Stimulated activated CD4-positive, alpha-beta T cell treated with anti-CD3 and anti-CD28 coated beads, Interleukin-1b, Interleukin-23, amount 100 ng/mL, for 1 hour (primary cell): ENCODE results near the gene GABRD.

Experiments
- DNase-seq, 2 donors: peaks; one replicate each; pipeline ENCODE4 v3.0.0-alpha.2; 2020; ENCODE audit warnings: low read depth in 2 of 2

GABRD gene

GRCh38 chr1:1985375-1986050, 33.6 kb upstream of the GABRD start:
- no peak for DNase-seq

GRCh38 chr1:1986451-1987141, 32.5 kb upstream of the GABRD start:
- no peak for DNase-seq

GRCh38 chr1:1987142-1987510, 32.0 kb upstream of the GABRD start:
- DNase-seq, result no peak

GRCh38 chr1:1988061-1988945, 30.8 kb upstream of the GABRD start:
- no peak for DNase-seq

GRCh38 chr1:1989102-1989542, 30.0 kb upstream of the GABRD start:
- DNase-seq, result no peak

- no peak for DNase-seq
Observed at GRCh38 chr1:1989789-1990188, 29.4 kb upstream of the GABRD start.

- no peak for DNase-seq
Observed at GRCh38 chr1:1990222-1990621, 28.9 kb upstream of the GABRD start.

GRCh38 chr1:1994536-1994935, 24.6 kb upstream of the GABRD start:
- DNase-seq, result no peak

- DNase-seq, result no peak
Observed at GRCh38 chr1:1996207-1996651, 22.9 kb upstream of the GABRD start.

- no peak for DNase-seq
Observed at GRCh38 chr1:1997576-1997975, 21.6 kb upstream of the GABRD start.

GRCh38 chr1:2000432-2000831, 18.7 kb upstream of the GABRD start:
- no peak for DNase-seq

- no peak for DNase-seq
Observed at GRCh38 chr1:2000850-2001249, 18.3 kb upstream of the GABRD start.

GRCh38 chr1:2001773-2002411, 17.3 kb upstream of the GABRD start:
- DNase-seq, result no peak

GRCh38 chr1:2003541-2004131, 15.5 kb upstream of the GABRD start, which contains the start of gene CFAP74:
Gene CFAP74 (minus strand): TSS chr1:2003786. CDS start chr1:1990956, 12,830 bp downstream.
- DNase-seq, result no peak

GRCh38 chr1:2004856-2005255, 14.3 kb upstream of the GABRD start:
- no peak for DNase-seq

- no peak for DNase-seq
Observed at GRCh38 chr1:2009101-2010053, 9.8 kb upstream of the GABRD start.

- DNase-seq, result no peak
Observed at GRCh38 chr1:2014181-2014580, 5.0 kb upstream of the GABRD start.

GRCh38 chr1:2014741-2015735, 4.1 kb upstream of the GABRD start:
- no peak for DNase-seq

GRCh38 chr1:2016123-2016522, 3.0 kb upstream of the GABRD start:
- no peak for DNase-seq
